ENCODE measurements around the gene PELO.

- TF ChIP-seq CTCF (conservative IDR thresholded peaks at IDR 0.05) (no peak), EZH2 (IDR thresholded peaks at IDR 0.05; ENCODE audit: low read depth) (no peak)
These were observed 36.6 kb upstream of the PELO start for GRCh38 chr5:52751137-52751536.

Data from PC-9 (cell line).